Kidney epithelial cell (primary cell): ENCODE results near the gene RNF212. TPM values are rescaled to one million over a fixed set of nuclear protein-coding genes. Genes with fewer than 3 reads are reported as not detected.

Source experiments
- DNase-seq: peaks from one replicate; pipeline ENCODE4 v3.0.0-alpha.2; 2010; ENCODE audit warnings: low read depth
- H3K27me3 ChIP-seq: 2 replicates; pipeline ENCODE4 v1.6.0; 2011; ENCODE audit warnings: low read length; ENCODE audit not compliant: control insufficient read depth, insufficient read depth
- H3K36me3 ChIP-seq: 2 replicates; pipeline ENCODE4 v1.5.1; 2011; ENCODE audit warnings: low read length; ENCODE audit not compliant: control insufficient read depth, insufficient read depth
- H3K4me3 ChIP-seq: 2 replicates; pipeline ENCODE4 v1.5.1; 2011; ENCODE audit warnings: low read depth, mild to moderate bottlenecking, control low read depth, low read length
- CTCF ChIP-seq: IDR thresholded peaks from 2 replicates; pipeline ENCODE4 v1.5.1; 2011; ENCODE audit warnings: mild to moderate bottlenecking, moderate library complexity, low read length, control low read depth, inconsistent platforms; ENCODE audit not compliant: insufficient read depth, poor library complexity, severe bottlenecking
- total RNA-seq: library from RNA; depleted of rRNA; stranded (reverse); fragments of >200 nt; gene quantifications from 2 replicates; pipeline ENCODE4 v1.2.3, GENCODE V29; 2015

The RNF212 gene
- total RNA-seq, 1 donor from 2014 or later = 5.2 TPM

- Histone ChIP-seq H3K4me3 (no peak overlapping the region), H3K36me3 (no peaks in the 10 kb centered on the region), H3K27me3 (peaks cover 4% of the 10 kb centered on the region)
- peak; percentile 85 for DNase-seq
- TF ChIP-seq CTCF = no peak
Observed at GRCh38 chr4:1082215-1083182, 30.9 kb downstream of the RNF212 start.

GRCh38 chr4:1081689-1082040, 31.7 kb downstream of the RNF212 start:
- no peak for TF ChIP-seq CTCF
- H3K4me3 ChIP-seq = no peak overlapping the region
- DNase-seq = no peak
- H3K27me3 ChIP-seq = peaks cover 4% of the 10 kb centered on the region
- H3K36me3 ChIP-seq = no peaks in the 10 kb centered on the region

DNA sequence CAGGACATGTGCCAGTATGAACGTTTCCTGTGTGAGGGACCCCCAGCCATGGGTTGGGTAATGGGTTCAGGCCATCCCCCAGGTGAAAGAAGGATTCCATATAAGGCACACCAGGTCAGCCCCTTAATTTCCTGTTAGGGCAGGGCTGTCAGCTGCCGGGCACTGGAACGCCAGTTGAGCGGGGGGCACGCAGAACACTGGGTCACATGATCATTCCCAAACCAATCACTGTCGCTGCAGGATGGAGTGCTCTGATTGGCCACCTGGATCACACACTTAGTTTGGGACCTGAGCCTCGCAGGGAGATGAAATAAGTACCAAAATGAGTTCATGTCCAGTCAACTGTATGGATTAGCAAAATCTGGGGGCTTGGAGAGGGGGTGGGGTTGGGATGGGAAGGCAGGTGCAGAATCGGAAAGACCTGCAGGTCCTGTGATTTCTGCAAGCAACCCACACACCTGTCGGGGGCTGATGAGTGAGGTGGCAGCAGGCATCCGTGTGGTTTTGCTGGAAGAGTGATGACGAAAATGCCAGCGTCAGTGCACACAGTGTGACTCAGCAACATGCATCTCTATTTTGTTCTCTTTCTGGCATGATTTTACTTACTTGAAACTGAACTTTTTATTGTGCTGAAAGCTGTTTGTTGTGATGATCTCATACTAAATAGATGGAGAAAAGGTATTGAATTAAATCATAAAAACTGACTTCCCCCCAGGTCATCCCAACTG, 32.2 kb downstream of the RNF212 start:
- no peak for DNase-seq
- no peaks in the 10 kb centered on the region for H3K36me3 ChIP-seq
- H3K4me3 ChIP-seq = no peak overlapping the region
- no peak for TF ChIP-seq CTCF
- H3K27me3 ChIP-seq = peaks cover 4% of the 10 kb centered on the region

DNA sequence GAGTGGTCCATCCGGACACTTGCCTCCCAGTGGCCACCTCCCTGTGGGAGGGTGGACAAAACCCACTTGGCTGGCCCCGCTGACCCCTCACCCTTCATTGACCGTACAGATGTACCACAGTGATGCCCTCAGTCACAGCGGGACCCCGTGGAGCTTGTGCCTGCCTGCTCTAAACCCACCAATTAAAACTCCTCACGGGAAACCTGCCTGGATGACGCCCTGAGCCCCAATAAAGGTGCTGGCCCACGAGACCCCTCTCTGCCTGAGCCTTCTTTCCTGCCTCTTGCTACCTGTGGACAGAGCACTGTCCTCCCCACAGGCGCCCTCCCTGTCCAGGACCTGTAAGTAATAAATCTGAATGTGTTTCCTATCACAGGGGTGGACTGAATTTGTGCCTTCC, 32.9 kb downstream of the RNF212 start:
- no peak for TF ChIP-seq CTCF
- DNase-seq = no peak
- Histone ChIP-seq H3K4me3 (no peak overlapping the region), H3K27me3 (peaks cover 3% of the 10 kb centered on the region), H3K36me3 (no peaks in the 10 kb centered on the region)

GRCh38 chr4:1079711-1080265, 33.6 kb downstream of the RNF212 start:
- Histone ChIP-seq H3K36me3 (no peaks in the 10 kb centered on the region), H3K27me3 (no peaks in the 10 kb centered on the region), H3K4me3 (no peak overlapping the region)
- no peak for DNase-seq
- no peak for TF ChIP-seq CTCF
